ENCODE data around the gene ANKS4B. TPM values are rescaled to one million over a fixed set of nuclear protein-coding genes. Genes with fewer than 3 reads are reported as not detected.

Gene ANKS4B
- polyA plus RNA-seq, 3 donors: not detected

- no peaks in the 10 kb centered on the region for H3K36me3 ChIP-seq (replicated peaks in 1 of 2; ENCODE audit: control insufficient read depth in 1 of 2, insufficient read depth in 2 of 2, low read length in 2 of 2)
- peaks cover 0 to 3% of the 10 kb centered on the region in 2 donors for H3K9me3 ChIP-seq (replicated peaks in 1 of 2; ENCODE audit: control insufficient read depth in 1 of 2, insufficient read depth in 1 of 2, low read length in 2 of 2)
- no peaks in the 10 kb centered on the region for H3K79me2 ChIP-seq (ENCODE audit: insufficient read depth, low read length)
- DNase-seq: peak; percentile 4 to 11 (median 6)
- H3K27ac ChIP-seq (ENCODE audit: low read depth in 1 of 2, low read length in 2 of 2): no peak within 1 kb of the TSS
- Mint-ChIP-seq H3K27ac (no peak within 1 kb of the TSS), H3K27me3 (ENCODE audit: low read depth in 3 of 3) (peaks cover 53 to 68% (median 58%) of the 10 kb centered on the region in 3 donors), H3K4me1 (peaks cover 7% of the 10 kb centered on the region), H3K36me3 (peaks cover 0 to 4% of the 10 kb centered on the region in 2 donors), H3K9me3 (peaks cover 1 to 9% (median 8%) of the 10 kb centered on the region in 7 donors), H3K4me3 (peak within 1 kb of the TSS; percentile 52 to 81)
- peak within 1 kb of the TSS; percentile 63 for H3K4me2 ChIP-seq (replicated peaks; ENCODE audit: extremely low read depth, low read length, poor library complexity, severe bottlenecking)
- peaks cover 8 to 9% of the 10 kb centered on the region in 2 donors for H3K4me1 ChIP-seq (ENCODE audit: control insufficient read depth in 1 of 2, insufficient read depth in 2 of 2, low read length in 2 of 2)
- H2AFZ ChIP-seq (ENCODE audit: insufficient read depth, low read depth, low read length, poor library complexity, severe bottlenecking): peak within 1 kb of the TSS; percentile 78
- H3K4me3 ChIP-seq (replicated peaks in 1 of 3; ENCODE audit: low read depth in 2 of 3, low read length in 3 of 3): peak within 1 kb of the TSS in 1 of 3 experiments; percentile 61
- no peaks in the 10 kb centered on the region for H4K20me1 ChIP-seq (ENCODE audit: insufficient read depth, low read length)
- WGBS (ENCODE audit: insufficient coverage): 1% methylated on average over 28 of the region's 46 CpGs
- intact Hi-C loops (cut with micrococcal nuclease): no loop called here
- H3K9ac ChIP-seq (ENCODE audit: insufficient read depth, low read length, poor library complexity, severe bottlenecking): peak within 1 kb of the TSS; percentile 52
- H3K27me3 ChIP-seq (ENCODE audit: control insufficient read depth in 2 of 2, insufficient read depth in 2 of 2, low read length in 2 of 2): peaks cover 57 to 66% of the 10 kb centered on the region in 2 donors
- peak; percentile 72 for TF ChIP-seq CTCF (IDR thresholded peaks at IDR 0.05)
Measured at GRCh38 chr16:21277927-21278706, 44.6 kb downstream of the ANKS4B start, which contains the start of gene CRYM. Gene CRYM, minus strand, starts transcription at chr16:21278290. Its CDS starts 39 bp downstream, at chr16:21278251.

- peaks cover 60 to 80% (median 71%) of the 10 kb centered on the region in 3 donors for H3K27me3 Mint-ChIP-seq (ENCODE audit: low read depth in 3 of 3)
- no peak for TF ChIP-seq CTCF (IDR thresholded peaks at IDR 0.05)
- Histone ChIP-seq H3K4me2 (replicated peaks; ENCODE audit: extremely low read depth, low read length, poor library complexity, severe bottlenecking) (no peak overlapping the region), H4K20me1 (ENCODE audit: insufficient read depth, low read length) (no peaks in the 10 kb centered on the region), H3K27me3 (ENCODE audit: control insufficient read depth in 2 of 2, insufficient read depth in 2 of 2, low read length in 2 of 2) (peaks cover 65 to 77% of the 10 kb centered on the region in 2 donors), H3K4me1 (ENCODE audit: control insufficient read depth in 1 of 2, insufficient read depth in 2 of 2, low read length in 2 of 2) (peaks cover 14 to 17% of the 10 kb centered on the region in 2 donors), H3K9me3 (replicated peaks in 1 of 2; ENCODE audit: control insufficient read depth in 1 of 2, insufficient read depth in 1 of 2, low read length in 2 of 2) (peaks cover 0 to 7% of the 10 kb centered on the region in 2 donors), H3K4me3 (replicated peaks in 1 of 3; ENCODE audit: low read depth in 2 of 3, low read length in 3 of 3) (no peak overlapping the region), H3K27ac (ENCODE audit: low read depth in 1 of 2, low read length in 2 of 2) (no peak overlapping the region), H3K9ac (ENCODE audit: insufficient read depth, low read length, poor library complexity, severe bottlenecking) (no peak overlapping the region), H3K36me3 (replicated peaks in 1 of 2; ENCODE audit: control insufficient read depth in 1 of 2, insufficient read depth in 2 of 2, low read length in 2 of 2) (no peaks in the 10 kb centered on the region), H3K79me2 (ENCODE audit: insufficient read depth, low read length) (no peaks in the 10 kb centered on the region), H2AFZ (ENCODE audit: insufficient read depth, low read depth, low read length, poor library complexity, severe bottlenecking) (no peak overlapping the region)
- DNase-seq: no peak
- 94% methylated on average over 2 of the region's 2 CpGs for WGBS (ENCODE audit: insufficient coverage)
- peaks cover 5 to 16% (median 11%) of the 10 kb centered on the region in 7 donors for H3K9me3 Mint-ChIP-seq
- intact Hi-C loops (cut with micrococcal nuclease): no loop called here
- H3K4me1 Mint-ChIP-seq: peaks cover 14% of the 10 kb centered on the region
- H3K4me3 Mint-ChIP-seq: no peak overlapping the region
- H3K27ac Mint-ChIP-seq: peak overlapping the region in 1 of 7 donors; percentile 14
- H3K36me3 Mint-ChIP-seq: peaks cover 0 to 7% of the 10 kb centered on the region in 2 donors
Measured at GRCh38 chr16:21279501-21279900, 46.0 kb downstream of the ANKS4B start.

Data from CD14-positive monocyte (primary cell).